ES-I3 (cell line): Measurements from ENCODE around the gene AGO1.
A peak's percentile ranks its signal among the peaks of the same experiment; 100 is the strongest.
"Not testable (repeated sequence)": the region's sequence is repeated elsewhere in the genome, so short reads cannot be mapped to it uniquely, and the experiment has no call there.

Experiments
- H3K36me3 ChIP-seq: 2 replicates; pipeline ENCODE4 v1.6.1; 2013; ENCODE audit warnings: mild to moderate bottlenecking, low read length, control low read depth, moderate library complexity; ENCODE audit not compliant: insufficient read depth
- H3K4me1 ChIP-seq: 2 replicates; pipeline ENCODE4 v1.6.1; 2013; ENCODE audit warnings: mild to moderate bottlenecking, control low read depth, low read length; ENCODE audit not compliant: insufficient read depth
- H3K9ac ChIP-seq: 2 replicates; pipeline ENCODE4 v1.6.1; 2013; ENCODE audit warnings: low read depth, mild to moderate bottlenecking, low read length, moderate library complexity
- H3K9me3 ChIP-seq: 2 replicates; pipeline ENCODE4 v1.6.1; 2013; ENCODE audit warnings: mild to moderate bottlenecking, low read length, moderate library complexity; ENCODE audit not compliant: control insufficient read depth, insufficient read depth

Gene AGO1

DNA sequence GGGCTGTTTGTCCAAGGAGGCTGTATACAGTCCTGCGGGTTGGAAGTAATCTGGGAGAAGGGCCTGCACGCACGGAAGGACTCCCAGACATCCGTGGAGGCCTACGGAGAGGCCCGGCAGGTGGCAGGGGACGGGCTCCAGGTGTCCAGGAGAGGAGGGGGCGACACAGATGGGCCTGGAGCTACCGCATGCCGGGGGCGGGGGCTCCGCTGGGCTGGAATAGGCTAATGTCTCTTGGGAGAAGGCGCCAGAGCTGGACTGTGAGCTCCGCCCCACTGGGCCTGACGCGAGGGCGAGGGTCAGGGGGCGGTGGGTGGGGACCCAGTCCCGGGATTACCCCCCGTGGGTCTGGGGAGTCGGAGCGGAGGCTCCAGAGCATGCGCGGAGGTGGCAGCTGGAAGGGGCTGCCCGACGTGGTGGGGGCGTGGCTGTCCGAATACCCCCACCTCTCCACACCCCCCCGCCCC lies 659 bp downstream of the AGO1 start:
- H3K9ac ChIP-seq: peak overlapping the region; percentile 94
- no peaks in the 10 kb centered on the region for H3K9me3 ChIP-seq
- H3K36me3 ChIP-seq: 0 out of 2 replicates have a peak, but pooled peaks cover 4% of the 10 kb centered on the region
- H3K4me1 ChIP-seq: peaks cover 32% of the 10 kb centered on the region

DNA sequence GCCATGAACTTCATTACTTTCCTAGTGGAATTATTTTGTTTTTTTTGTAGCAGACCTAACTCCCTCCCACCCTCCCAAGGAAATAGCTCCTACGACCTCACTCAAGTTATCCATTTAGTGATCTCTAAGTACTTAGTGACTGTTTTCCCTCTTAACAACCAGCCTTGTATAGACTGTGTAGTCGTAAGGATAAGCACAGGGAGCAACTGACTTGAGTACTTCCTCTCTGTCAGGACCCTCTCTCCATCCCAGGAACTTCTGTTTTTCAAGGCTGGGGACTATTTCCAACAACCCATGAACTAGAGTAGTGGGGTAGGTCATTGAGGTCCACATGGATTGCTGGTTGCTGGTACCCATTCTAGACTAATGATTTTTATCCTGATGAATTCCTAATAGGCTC lies 1.9 kb downstream of the AGO1 start:
- Histone ChIP-seq H3K36me3 (peaks cover 10% of the 10 kb centered on the region), H3K4me1 (peaks cover 32% of the 10 kb centered on the region), H3K9me3 (no peaks in the 10 kb centered on the region), H3K9ac (no peak overlapping the region)

DNA sequence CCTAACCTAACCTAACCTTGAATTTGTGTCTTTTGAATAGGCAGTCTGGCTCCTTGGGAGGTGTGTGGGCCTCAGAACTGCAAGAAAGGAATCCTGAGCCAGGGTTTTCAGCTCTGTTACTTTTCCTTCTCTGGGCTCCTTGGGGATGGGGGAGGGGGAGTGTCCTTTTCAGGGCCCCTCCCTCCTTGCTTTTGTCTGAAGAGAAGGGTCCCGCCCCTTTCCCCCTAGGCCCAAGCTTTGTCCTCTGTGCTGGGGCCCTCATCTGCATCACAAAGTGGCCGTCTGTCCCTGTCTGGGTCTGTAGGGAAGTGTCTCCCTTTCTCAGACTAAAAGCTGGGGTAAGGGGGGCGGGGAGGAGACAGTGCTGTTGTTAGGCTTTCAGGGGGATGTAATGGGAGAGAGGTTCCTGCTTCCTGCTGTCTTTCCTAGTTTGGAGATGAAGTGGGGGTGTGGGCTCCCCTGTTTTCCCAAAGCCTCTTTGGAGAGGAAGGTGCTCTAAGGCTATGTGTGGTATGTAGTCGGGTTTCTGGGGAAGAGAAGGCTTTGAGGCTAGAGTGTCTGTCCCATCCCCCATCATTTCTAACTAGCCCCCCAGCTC lies 3.1 kb downstream of the AGO1 start:
- H3K4me1 ChIP-seq: peaks cover 32% of the 10 kb centered on the region
- H3K36me3 ChIP-seq: peaks cover 13% of the 10 kb centered on the region
- peak overlapping the region; percentile 25; the same call in 1 of the 2 replicates for H3K9ac ChIP-seq
- no peaks in the 10 kb centered on the region for H3K9me3 ChIP-seq

DNA sequence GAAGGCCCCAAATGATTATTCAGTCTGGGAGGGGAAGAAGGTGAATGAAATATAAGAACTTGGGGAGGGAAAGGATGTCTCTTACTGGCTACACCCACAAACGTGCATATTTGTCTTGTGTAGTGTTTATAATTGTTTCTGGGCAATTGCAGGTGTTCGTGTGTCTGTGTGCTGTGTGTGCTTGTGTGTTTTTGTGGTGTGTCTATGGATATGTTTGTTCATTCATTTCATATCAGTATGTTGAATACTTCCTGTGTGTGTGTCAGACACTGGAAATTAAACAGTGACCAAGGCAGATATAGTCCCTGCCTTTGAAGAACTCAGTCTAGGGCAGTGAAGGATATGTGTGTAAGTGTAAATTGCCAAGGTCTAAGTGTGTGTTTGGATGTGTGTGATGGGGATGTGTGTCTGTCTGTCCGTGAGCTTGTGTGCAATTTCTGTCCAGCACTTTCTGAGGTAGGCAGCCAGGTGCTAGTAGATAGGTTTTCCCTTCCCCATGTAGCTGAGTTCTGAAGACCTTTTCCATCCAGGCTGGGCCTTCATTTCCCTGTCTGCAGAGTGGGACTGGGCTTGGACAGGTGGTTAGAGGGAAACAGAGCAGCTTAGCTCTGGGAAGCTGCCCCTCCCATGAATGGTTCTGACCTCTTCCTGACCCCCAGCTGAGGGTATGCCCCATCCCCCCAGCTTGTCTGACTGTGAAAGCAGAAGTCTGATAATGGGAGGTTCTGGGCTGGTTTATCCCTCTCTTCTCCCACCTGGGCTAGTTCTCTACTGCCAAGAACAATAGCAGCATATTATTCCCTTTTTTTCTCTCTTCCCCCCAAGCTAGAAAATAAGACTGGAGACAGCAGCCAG lies 3.8 kb downstream of the AGO1 start:
- peaks cover 32% of the 10 kb centered on the region for H3K4me1 ChIP-seq

DNA sequence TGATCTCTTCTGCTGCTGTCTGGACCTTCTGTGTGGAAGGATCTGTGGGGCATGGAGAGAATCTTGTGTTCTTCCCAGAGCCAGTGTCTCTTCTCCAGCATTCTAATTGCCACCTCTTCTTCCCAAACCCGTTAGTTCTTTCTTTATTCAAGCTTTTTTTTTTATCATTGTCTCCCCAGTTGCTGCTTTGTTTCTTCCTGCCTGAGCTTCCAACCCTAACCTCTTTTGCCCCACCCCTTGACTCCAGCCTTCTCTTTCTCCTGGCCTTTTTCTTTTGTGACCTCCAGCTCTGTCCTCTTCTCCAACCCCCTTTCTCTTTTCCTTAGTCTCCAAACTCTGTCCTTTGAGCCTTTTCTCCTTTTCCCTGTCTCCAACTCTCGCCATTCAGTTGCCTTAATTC lies 4.5 kb downstream of the AGO1 start:
- peaks cover 14% of the 10 kb centered on the region for H3K36me3 ChIP-seq
- H3K9ac ChIP-seq: no peak overlapping the region
- H3K4me1 ChIP-seq: peaks cover 32% of the 10 kb centered on the region
- H3K9me3 ChIP-seq: no peaks in the 10 kb centered on the region

More for the DNA sequence above, 3.8 kb downstream of the AGO1 start:
- peaks cover 14% of the 10 kb centered on the region for H3K36me3 ChIP-seq
- peak overlapping the region; percentile 25; the same call in 1 of the 2 replicates for H3K9ac ChIP-seq
- H3K9me3 ChIP-seq: no peaks in the 10 kb centered on the region

DNA sequence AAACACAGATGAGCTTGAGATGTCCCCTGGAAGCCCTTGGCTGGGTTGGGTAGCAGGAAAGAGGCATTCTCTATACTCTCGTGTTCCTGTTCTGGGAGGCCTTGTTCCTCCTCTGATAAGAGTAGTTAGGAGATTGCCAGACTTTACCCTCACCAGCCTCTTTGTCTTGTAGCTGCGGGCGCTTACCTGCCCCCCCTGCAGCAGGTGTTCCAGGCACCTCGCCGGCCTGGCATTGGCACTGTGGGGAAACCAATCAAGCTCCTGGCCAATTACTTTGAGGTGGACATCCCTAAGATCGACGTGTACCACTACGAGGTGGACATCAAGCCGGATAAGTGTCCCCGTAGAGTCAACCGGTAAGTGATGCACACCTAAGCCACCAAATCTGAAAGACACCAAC lies 5.2 kb downstream of the AGO1 start:
- no peaks in the 10 kb centered on the region for H3K9me3 ChIP-seq
- H3K9ac ChIP-seq: no peak overlapping the region
- H3K36me3 ChIP-seq: peaks cover 14% of the 10 kb centered on the region
- H3K4me1 ChIP-seq: peaks cover 32% of the 10 kb centered on the region

DNA sequence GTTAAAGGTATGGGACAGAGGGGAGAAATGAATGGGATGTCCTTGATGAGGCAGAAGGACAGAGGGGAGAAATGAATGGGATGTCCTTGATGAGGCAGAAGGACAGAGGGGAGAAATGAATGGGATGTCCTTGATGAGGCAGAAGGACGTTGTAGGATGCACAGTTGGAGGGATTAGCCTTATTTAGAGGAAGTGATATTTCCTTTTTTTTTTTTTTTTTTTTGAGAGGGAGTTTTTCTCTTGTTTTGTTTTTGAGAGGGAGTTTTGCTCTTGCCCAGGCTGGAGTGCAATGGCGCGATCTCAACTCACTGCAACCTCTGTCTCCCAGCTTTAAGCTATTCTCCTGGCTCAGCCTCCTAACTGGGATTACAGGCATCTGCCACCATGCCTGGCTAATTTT lies 6.0 kb downstream of the AGO1 start:
- H3K4me1 ChIP-seq: peaks cover 32% of the 10 kb centered on the region
- H3K36me3 ChIP-seq: peaks cover 14% of the 10 kb centered on the region
- H3K9me3 ChIP-seq, H3K9ac ChIP-seq: not testable (repeated sequence)

DNA sequence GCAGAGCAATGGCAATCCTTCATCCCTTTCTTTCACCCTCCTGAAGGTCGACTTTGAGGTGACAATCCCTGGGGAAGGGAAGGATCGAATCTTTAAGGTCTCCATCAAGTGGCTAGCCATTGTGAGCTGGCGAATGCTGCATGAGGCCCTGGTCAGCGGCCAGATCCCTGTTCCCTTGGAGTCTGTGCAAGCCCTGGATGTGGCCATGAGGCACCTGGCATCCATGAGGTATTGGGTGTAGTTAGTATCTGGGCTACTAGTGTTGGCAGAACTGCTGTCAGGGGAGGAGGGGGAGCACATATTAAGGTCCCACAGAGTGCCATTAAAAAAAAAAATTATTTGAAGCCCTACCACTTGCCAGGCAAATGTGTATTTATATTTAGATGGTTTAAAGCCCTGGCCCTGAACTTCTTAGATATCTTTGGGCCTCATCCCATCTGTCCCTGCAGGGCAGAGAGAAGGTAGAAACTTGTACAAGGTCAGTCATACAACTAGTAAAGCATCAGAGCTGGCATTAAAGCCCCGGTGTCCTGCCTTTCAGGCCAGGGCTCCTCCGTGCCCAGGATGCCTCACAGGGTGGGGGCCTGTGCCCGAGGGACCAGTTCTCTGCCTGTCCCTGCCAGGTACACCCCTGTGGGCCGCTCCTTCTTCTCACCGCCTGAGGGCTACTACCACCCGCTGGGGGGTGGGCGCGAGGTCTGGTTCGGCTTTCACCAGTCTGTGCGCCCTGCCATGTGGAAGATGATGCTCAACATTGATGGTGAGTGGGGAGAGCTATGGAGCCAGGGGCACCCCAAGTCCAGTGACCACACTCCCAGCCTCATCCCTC lies 10.3 kb downstream of the AGO1 start:
- Histone ChIP-seq H3K9ac (no peak overlapping the region), H3K9me3 (no peaks in the 10 kb centered on the region), H3K4me1 (no peaks in the 10 kb centered on the region), H3K36me3 (peaks cover 29% of the 10 kb centered on the region)

DNA sequence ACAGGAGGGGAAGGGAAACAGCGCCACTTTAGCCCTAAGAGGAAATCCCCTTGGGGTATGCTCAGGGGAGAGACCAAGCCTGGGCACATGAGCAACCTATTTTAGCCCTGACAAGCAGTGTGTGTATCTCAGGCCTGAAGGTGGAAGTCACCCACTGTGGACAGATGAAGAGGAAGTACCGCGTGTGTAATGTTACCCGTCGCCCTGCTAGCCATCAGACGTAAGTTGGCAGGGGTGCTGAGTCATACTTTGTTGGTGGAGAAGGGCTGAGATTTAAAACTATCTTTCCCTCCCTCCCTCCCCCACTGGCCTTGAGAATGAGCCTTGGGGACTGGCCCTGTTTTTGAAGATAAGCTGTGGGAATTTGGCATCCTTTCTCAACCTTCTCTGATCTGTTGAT lies 11.2 kb downstream of the AGO1 start:
- H3K36me3 ChIP-seq: peaks cover 25% of the 10 kb centered on the region
- H3K9ac ChIP-seq: no peak overlapping the region
- H3K9me3 ChIP-seq: no peaks in the 10 kb centered on the region
- no peaks in the 10 kb centered on the region for H3K4me1 ChIP-seq

DNA sequence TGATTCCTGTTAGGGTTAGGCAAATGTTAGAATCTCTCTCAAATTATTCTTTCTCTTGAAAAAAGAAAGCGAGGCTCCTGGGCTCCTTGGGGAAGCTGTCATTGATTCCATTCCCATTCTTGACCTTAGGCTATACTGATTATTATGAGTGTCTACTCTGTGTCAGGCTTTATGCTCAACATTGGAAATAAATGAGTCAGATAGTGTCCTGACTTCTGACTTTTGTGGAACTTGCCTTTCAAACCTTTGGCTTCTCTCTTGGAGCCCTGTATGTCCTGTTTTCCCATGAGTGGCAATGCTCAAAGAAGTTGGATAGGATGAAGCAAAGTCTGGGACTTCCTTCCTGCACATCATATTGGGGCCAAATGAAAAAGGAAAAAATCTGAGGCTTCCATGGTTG lies 11.6 kb downstream of the AGO1 start:
- Histone ChIP-seq H3K4me1 (no peaks in the 10 kb centered on the region), H3K9me3 (no peaks in the 10 kb centered on the region), H3K9ac (no peak overlapping the region), H3K36me3 (peaks cover 24% of the 10 kb centered on the region)

DNA sequence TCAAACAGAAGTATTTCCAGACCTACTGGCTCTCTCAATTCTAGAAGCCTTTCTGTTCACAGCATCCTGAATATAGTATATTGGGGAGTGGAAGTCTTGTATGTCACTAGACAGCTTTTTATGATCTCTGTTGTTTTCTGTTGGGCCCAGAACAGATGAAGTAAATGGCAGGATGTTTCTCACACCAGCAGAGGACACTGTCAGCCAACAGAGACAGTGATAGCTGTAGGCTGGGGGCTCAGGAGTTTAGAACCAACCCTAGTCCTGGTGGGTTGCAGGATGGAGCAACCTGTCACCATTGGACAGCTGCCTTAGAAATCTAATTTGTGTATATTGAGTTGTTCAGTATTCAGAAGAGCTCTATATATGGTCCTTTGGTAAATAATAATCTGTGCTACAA lies 16.9 kb downstream of the AGO1 start:
- Histone ChIP-seq H3K9ac (no peak overlapping the region), H3K4me1 (no peaks in the 10 kb centered on the region), H3K9me3 (no peaks in the 10 kb centered on the region), H3K36me3 (peaks cover 28% of the 10 kb centered on the region)

DNA sequence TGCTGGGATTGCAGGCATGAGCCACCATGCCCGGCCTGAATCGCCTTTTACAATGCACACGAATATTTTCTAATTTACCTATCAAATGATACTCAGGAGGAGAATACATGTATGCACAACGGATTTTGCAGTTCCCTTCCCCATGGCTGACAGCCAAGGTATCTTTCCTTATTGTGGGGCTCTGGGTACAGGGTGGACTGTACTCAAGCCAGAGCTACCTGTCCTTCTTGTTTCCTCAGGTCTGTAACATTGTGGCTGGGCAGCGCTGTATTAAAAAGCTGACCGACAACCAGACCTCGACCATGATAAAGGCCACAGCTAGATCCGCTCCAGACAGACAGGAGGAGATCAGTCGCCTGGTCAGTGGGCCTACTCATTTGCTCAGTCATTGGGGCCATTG lies 18.2 kb downstream of the AGO1 start:
- Histone ChIP-seq H3K9me3 (no peaks in the 10 kb centered on the region), H3K9ac (no peak overlapping the region), H3K36me3 (peaks cover 25% of the 10 kb centered on the region), H3K4me1 (no peaks in the 10 kb centered on the region)

DNA sequence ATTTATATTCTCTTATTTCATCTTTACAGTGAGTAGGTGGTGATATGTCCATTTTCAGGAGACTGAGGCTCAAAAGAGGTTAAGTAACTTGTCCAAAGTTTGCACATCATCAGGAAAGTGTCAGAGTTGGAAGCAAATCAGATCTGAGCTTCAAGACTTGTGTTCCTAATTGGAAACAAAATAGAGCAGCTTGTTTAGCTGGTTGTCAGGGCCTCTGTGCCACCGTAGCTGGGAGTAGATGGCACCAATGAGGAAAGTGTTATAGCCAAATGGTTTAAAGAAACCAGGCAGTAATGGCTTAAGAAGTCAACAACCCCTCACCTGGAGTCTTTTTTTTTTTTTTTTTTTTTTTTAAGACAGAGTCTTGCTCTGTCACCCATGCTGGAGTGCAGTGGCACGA lies 19.7 kb downstream of the AGO1 start:
- Histone ChIP-seq H3K9ac (no peak overlapping the region), H3K9me3 (no peaks in the 10 kb centered on the region), H3K36me3 (peaks cover 35% of the 10 kb centered on the region), H3K4me1 (no peaks in the 10 kb centered on the region)

DNA sequence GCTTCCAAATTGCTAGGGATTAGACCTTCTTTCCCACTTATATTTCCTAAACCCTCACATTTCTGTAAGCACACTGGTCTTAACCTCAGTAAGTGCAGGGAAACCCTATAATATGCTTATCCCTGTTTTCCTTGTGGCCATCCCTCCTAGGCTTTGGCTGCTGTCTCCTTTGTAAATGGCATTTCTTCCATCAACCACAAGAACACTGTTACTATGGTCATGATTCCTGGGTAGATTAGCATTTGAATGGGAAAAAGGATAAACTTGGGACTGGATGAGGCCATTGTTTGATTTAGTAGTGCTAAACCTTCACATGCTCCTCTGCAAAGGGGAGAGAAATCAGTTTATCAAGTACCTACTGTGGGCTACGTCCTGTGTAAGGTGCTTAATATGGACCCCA lies 31.7 kb downstream of the AGO1 start:
- Histone ChIP-seq H3K9me3 (no peaks in the 10 kb centered on the region), H3K9ac (no peak overlapping the region), H3K36me3 (peaks cover 43% of the 10 kb centered on the region), H3K4me1 (no peaks in the 10 kb centered on the region)
